Calu3 (cell line): ENCODE measurements around the gene CABCOCO1. TPM values are rescaled to one million over a fixed set of nuclear protein-coding genes. Genes with fewer than 3 reads are reported as not detected.
"Not testable (repeated sequence)": the region's sequence is repeated elsewhere in the genome, so short reads cannot be mapped to it uniquely, and the experiment has no call there.

ENCODE experiments used
- BruUV-seq: library from RNA; stranded (reverse); fragments of 400-500 nt; replicated peaks from 2 replicates; lab custom pipeline; 2021; lab: Mats Ljungman, UMichigan
- CTCF ChIA-PET: fragments of 300-600 bp; sonication (Branson Sonifier 250); formaldehyde crosslinking; loops from one replicate; lab custom pipeline; 2022; ENCODE audit warnings: antibody characterized with exemption; lab: Charles Lee
- DNase-seq: peaks from one replicate; pipeline ENCODE4 v3.0.0; 2022
- H3K27ac Mint-ChIP-seq: one replicate; pipeline ENCODE4 v1.8.0; 2022; ENCODE audit warnings: mixed read lengths; ENCODE audit not compliant: unreplicated experiment
- H3K27me3 Mint-ChIP-seq: one replicate; pipeline ENCODE4 v1.8.0; 2022; ENCODE audit warnings: mixed read lengths; ENCODE audit not compliant: unreplicated experiment
- H3K36me3 Mint-ChIP-seq: one replicate; pipeline ENCODE4 v1.8.0; 2022; ENCODE audit warnings: mild to moderate bottlenecking, moderate library complexity, mixed read lengths; ENCODE audit not compliant: insufficient read depth, unreplicated experiment
- H3K4me1 Mint-ChIP-seq: one replicate; pipeline ENCODE4 v1.8.0; 2022; ENCODE audit warnings: mild to moderate bottlenecking, low read depth, mixed read lengths; ENCODE audit not compliant: unreplicated experiment
- H3K4me3 Mint-ChIP-seq: one replicate; pipeline ENCODE4 v1.8.0; 2022; ENCODE audit warnings: mild to moderate bottlenecking, low read depth, moderate library complexity, mixed read lengths; ENCODE audit not compliant: unreplicated experiment
- H3K9me3 Mint-ChIP-seq: one replicate; pipeline ENCODE4 v1.8.0; 2022; ENCODE audit warnings: low read depth, mixed read lengths; ENCODE audit not compliant: unreplicated experiment
- intact Hi-C: fragments of 100-400 bp; cut with micrococcal nuclease; formaldehyde crosslinking; loops from one replicate; pipeline ENCODE4 v1.10.0; 2022; ENCODE audit not compliant: unreplicated experiment
- total RNA-seq: library from RNA; stranded (reverse); gene quantifications from 2 replicates; pipeline ENCODE4 v1.2.3, GENCODE V29; 2022
- TF ChIP-seq, protein P1 (sequence below): fragments of 200-600 bp; IDR thresholded peaks from one replicate; pipeline ENCODE4 v1.8.0; 2022; ENCODE audit warnings: antibody characterized with exemption; ENCODE audit not compliant: unreplicated experiment

CABCOCO1 gene
- total RNA-seq, 1 experiment from 2014 or later, result not detected

DNA sequence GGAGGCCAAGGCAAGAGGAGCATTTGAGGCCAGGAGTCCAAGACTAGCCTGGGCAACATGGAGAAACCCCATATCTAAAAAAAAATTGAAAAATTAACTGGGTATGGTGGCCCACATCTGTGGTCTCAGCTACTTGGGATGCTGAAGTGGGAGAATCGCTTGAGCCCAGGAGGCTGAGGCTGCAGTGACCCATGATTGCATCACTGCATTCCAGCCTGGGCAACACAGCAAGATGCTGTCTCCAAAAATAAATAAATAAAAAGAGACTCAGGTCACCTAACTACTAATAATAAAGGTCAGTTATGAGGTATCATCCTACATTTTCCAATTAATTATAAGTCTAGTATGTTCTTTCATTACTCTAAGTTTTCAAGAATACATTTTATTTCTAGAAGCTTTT, 20.6 kb downstream of the CABCOCO1 start:
- no peaks in the 10 kb centered on the region for H3K9me3 Mint-ChIP-seq
- H3K4me1 Mint-ChIP-seq, result no peaks in the 10 kb centered on the region
- TF ChIP-seq, protein P1, sequence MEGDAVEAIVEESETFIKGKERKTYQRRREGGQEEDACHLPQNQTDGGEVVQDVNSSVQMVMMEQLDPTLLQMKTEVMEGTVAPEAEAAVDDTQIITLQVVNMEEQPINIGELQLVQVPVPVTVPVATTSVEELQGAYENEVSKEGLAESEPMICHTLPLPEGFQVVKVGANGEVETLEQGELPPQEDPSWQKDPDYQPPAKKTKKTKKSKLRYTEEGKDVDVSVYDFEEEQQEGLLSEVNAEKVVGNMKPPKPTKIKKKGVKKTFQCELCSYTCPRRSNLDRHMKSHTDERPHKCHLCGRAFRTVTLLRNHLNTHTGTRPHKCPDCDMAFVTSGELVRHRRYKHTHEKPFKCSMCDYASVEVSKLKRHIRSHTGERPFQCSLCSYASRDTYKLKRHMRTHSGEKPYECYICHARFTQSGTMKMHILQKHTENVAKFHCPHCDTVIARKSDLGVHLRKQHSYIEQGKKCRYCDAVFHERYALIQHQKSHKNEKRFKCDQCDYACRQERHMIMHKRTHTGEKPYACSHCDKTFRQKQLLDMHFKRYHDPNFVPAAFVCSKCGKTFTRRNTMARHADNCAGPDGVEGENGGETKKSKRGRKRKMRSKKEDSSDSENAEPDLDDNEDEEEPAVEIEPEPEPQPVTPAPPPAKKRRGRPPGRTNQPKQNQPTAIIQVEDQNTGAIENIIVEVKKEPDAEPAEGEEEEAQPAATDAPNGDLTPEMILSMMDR, result no peak
- H3K27me3 Mint-ChIP-seq, result no peaks in the 10 kb centered on the region
- no TSS peak for BruUV-seq
- CTCF ChIA-PET, result interaction anchor here (0.7 kb wide), 1 partner anchor 155 kb away, joined by 3 read pairs; no protein-coding TSS in a partner anchor
- H3K4me3 Mint-ChIP-seq, result no peak overlapping the region
- DNase-seq, result no peak
- H3K36me3 Mint-ChIP-seq, result no peaks in the 10 kb centered on the region
- no peak overlapping the region for H3K27ac Mint-ChIP-seq
- intact Hi-C loops, result no loop called here

DNA sequence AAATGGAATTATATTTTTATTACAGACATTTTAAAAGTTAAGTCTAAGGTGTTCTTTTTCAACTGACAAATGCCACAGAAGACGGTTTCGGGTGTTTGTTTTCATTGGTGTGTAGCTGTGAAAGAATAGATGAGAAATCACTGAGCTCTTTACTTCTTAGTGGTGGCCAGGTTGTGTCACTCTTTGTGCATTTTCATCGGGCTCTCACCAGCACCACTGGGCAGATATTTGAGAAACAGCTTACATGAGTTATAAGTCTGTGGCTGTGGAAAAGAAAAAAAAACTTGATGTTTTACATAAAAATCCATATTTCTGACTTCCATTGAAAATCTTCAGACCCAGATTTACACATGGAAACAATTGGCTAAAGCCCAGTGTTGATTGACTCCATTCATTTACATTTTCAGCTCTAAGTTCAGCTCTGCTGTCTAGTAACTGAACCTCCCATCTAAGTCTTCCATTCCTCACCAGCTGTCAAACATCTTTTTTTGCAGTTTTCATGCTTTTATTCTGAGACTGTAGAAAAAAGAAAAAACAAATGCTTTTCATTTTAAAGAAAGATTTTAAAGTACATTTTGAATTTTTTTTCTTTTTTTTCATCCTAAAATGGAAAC, 22.3 kb downstream of the CABCOCO1 start:
- no TSS peak for BruUV-seq
- Mint-ChIP-seq H3K9me3 (no peaks in the 10 kb centered on the region), H3K4me1 (no peaks in the 10 kb centered on the region), H3K27ac (no peak overlapping the region), H3K27me3 (no peaks in the 10 kb centered on the region), H3K36me3 (no peaks in the 10 kb centered on the region), H3K4me3 (no peak overlapping the region)
- DNase-seq, result no peak
- TF ChIP-seq, protein P1, result no peak
- CTCF ChIA-PET, result no interaction called here
- intact Hi-C loops, result no loop called here

DNA sequence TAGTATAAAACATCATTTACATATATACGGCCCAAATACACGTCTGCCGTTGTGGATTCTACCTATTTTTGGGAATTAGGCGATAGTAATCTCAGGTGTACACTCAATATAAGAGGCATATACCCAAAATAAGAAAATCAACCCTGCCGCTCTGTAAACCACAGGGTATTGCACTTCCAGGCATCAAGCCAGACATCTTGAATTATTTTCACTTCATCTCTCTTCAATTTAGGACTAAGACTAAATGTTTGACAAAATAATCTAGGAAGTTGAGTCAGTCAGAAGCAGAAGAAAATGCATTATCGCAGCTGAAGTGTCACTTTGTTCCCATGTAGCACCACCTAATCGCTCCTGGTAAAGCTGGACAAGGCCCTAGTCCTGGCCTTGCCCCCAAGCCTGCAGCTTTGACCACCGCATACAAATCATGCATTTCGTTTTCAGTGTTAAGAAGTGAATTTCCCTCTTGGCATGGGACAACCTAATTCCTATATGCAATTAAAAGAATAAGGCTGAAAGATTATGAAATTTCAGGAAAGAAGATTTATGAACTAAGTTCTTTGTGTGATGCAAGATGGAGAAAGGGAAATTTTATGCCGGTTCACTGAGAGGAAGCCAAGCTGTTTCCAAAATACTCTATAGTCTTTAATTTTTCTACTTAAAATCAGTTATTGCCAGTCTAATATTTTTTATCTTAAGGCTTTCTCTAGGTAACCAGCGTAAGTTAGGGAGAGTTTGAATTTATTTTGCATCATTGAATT, 26.0 kb downstream of the CABCOCO1 start:
- Mint-ChIP-seq H3K4me3 (no peak overlapping the region), H3K9me3 (no peaks in the 10 kb centered on the region), H3K36me3 (no peaks in the 10 kb centered on the region), H3K4me1 (no peaks in the 10 kb centered on the region), H3K27ac (no peak overlapping the region), H3K27me3 (no peaks in the 10 kb centered on the region)
- BruUV-seq, result no TSS peak
- no peak for DNase-seq
- CTCF ChIA-PET, result no interaction called here
- intact Hi-C loops, result no loop called here
- TF ChIP-seq, protein P1, result no peak

DNA sequence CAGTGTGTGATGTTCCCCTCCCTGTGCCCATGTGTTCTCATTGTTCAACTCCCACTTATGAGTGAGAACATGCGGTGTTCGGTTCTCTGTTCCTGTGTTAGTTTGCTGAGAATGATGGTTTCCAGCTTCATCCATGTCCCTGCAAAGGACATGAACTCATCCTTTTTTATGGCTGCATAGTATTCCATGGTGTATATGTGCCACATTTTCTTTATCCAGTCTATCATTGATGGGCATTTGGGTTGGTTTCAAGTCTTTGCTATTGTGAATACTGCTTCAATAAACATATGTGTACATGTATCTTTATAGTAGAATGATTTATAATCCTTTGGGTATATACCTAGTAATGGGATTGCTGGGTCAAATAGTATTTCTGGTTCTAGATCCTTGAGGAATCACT, 28.9 kb downstream of the CABCOCO1 start:
- BruUV-seq, DNase-seq, CTCF ChIA-PET, H3K4me3 Mint-ChIP-seq, intact Hi-C loops, H3K4me1 Mint-ChIP-seq, H3K9me3 Mint-ChIP-seq, H3K36me3 Mint-ChIP-seq, H3K27ac Mint-ChIP-seq, H3K27me3 Mint-ChIP-seq: not testable (repeated sequence)
